Peyer's patch (tissue), 4 donors: ENCODE results near the gene FBXL19. TPM values are rescaled to one million over a fixed set of nuclear protein-coding genes. Genes with fewer than 3 reads are reported as not detected.

Source experiments
- DNase-seq, 3 donors: peaks; one replicate each; pipeline ENCODE4 v3.0.0-alpha.2; 2017 to 2019
- H3K27ac ChIP-seq, 4 donors: fragments of 200-600 bp; sonication (generic); one replicate each; pipeline ENCODE4 v1.5.1; 2016 to 2019
- H3K27me3 ChIP-seq, 2 donors: fragments of 200-600 bp; sonication (generic); one replicate each; pipeline ENCODE4 v1.5.1; 2019
- H3K36me3 ChIP-seq, 3 donors: fragments of 200-600 bp; sonication (generic); one replicate each; pipeline ENCODE4 v1.5.1; 2016 to 2019
- H3K4me1 ChIP-seq, 4 donors: fragments of 200-600 bp; sonication (generic); one replicate each; pipeline ENCODE4 v1.5.1; 2016 to 2019
- H3K4me3 ChIP-seq, 4 donors: fragments of 200-600 bp; sonication (generic); 1 replicate in 3 of 4; 2 replicates in 1 of 4; pipeline ENCODE4 v1.5.1; 2016 to 2019; ENCODE audit warnings: mild to moderate bottlenecking in 1 of 4
- H3K9me3 ChIP-seq, 4 donors: fragments of 200-600 bp; sonication (generic); one replicate each; pipeline ENCODE4 v1.5.1; 2016 to 2019; ENCODE audit warnings: mild to moderate bottlenecking in 1 of 4
- POLR2A ChIP-seq, 2 donors: fragments of 450-650 bp; IDR thresholded peaks; one replicate each; pipeline ENCODE4 v1.5.1; 2017; ENCODE audit warnings: antibody characterized with exemption in 2 of 2, mild to moderate bottlenecking in 2 of 2, moderate library complexity in 2 of 2
- total RNA-seq, 4 donors: library from RNA; depleted of rRNA; stranded (reverse); fragments of >200 nt; gene quantifications; one replicate each; pipeline ENCODE4 v1.1.0, GENCODE V29; 2016
- TF ChIP-seq, protein P1 (sequence below), 6 experiments: fragments of 450-650 bp in 4 of 6; fragments of 200-600 bp in 2 of 6; sonication (generic) in 1 of 6; IDR thresholded peaks; one replicate each; pipeline ENCODE4 v1.5.1; 2017 to 2019; ENCODE audit warnings: antibody characterized with exemption in 6 of 6, mild to moderate bottlenecking in 3 of 6, moderate library complexity in 1 of 6

Gene FBXL19
- total RNA-seq, 4 donors from 2014 or later = 25.0 to 51.2 (median 47.9) TPM

DNA sequence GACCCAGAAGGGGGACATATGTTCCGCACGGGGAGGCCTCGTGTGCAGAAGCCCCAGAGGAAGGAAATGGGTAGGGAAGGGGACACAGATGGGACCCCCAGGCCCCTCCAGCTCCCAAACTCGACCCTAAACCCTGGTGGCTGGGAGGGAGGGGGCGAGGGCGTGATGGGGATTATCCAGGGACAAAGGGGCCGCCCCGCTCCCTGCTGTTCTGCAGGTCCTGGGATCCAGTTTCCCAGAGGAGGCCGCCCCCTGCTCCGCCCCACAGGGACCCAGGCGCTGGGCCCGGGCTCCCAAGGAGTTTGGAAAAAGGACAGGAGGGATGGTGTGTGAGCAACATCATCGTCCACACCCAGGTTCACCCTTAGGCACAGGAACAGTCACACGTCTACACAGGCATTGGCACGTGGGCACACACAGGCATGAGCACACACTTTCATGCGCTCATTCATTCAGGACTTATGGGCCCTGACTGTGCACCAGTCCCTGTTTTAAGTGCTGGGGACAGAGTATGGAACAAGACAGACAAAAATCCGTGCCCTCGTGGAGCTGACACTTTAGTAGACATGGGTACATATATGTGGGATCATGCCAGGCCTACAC is 12.8 kb upstream of the FBXL19 start:
- no peak for DNase-seq
- Histone ChIP-seq H3K27me3 (no peaks in the 10 kb centered on the region), H3K36me3 (no peaks in the 10 kb centered on the region), H3K4me3 (no peak overlapping the region), H3K4me1 (no peaks in the 10 kb centered on the region), H3K27ac (no peak overlapping the region), H3K9me3 (no peaks in the 10 kb centered on the region)
- TF ChIP-seq, protein P1, sequence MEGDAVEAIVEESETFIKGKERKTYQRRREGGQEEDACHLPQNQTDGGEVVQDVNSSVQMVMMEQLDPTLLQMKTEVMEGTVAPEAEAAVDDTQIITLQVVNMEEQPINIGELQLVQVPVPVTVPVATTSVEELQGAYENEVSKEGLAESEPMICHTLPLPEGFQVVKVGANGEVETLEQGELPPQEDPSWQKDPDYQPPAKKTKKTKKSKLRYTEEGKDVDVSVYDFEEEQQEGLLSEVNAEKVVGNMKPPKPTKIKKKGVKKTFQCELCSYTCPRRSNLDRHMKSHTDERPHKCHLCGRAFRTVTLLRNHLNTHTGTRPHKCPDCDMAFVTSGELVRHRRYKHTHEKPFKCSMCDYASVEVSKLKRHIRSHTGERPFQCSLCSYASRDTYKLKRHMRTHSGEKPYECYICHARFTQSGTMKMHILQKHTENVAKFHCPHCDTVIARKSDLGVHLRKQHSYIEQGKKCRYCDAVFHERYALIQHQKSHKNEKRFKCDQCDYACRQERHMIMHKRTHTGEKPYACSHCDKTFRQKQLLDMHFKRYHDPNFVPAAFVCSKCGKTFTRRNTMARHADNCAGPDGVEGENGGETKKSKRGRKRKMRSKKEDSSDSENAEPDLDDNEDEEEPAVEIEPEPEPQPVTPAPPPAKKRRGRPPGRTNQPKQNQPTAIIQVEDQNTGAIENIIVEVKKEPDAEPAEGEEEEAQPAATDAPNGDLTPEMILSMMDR (IDR thresholded peaks at IDR 0.05) = no peak
- no peak for TF ChIP-seq POLR2A (IDR thresholded peaks at IDR 0.05)

DNA sequence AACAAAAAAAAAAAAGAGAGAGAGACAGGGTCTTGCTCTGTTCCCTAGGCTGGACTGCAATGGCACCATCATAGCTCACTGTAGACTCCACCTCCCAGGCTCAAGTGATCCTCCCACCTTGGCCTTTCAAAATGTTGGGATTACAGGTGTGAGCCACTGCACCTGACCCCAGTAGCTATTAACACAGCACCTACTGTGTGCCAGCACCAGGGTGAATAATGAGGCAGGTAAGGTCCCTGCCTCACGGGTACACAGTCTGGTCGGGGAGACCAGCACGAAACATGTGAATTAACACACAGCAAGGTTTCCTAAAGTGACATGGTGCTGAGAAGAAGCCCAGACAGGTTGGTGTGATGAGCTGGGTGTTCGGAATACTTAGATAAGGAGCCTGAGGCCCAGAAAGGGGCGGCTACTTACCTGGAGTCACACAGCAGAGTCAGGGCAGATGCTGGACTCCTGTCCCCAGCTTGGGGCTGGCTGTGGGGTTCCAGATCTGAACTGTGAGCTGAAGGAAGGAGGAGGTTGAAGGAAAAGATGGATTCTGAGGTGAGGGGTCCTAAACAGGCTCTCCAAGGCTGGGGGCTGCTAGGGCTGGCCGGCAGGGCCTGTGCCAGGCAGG is 10.5 kb upstream of the FBXL19 start:
- H3K36me3 ChIP-seq = no peaks in the 10 kb centered on the region
- no peak overlapping the region for H3K27ac ChIP-seq
- no peak overlapping the region for H3K4me3 ChIP-seq
- no peaks in the 10 kb centered on the region for H3K4me1 ChIP-seq
- H3K9me3 ChIP-seq = no peaks in the 10 kb centered on the region
- no peak for TF ChIP-seq POLR2A (IDR thresholded peaks at IDR 0.05)
- TF ChIP-seq, protein P1 (IDR thresholded peaks at IDR 0.05) = no peak
- DNase-seq = no peak
- no peaks in the 10 kb centered on the region for H3K27me3 ChIP-seq

- H3K9me3 ChIP-seq = no peaks in the 10 kb centered on the region
- no peak overlapping the region for H3K27ac ChIP-seq
- H3K4me3 ChIP-seq = no peak overlapping the region
- TF ChIP-seq, protein P1 (IDR thresholded peaks at IDR 0.05) = no peak
- TF ChIP-seq POLR2A (IDR thresholded peaks at IDR 0.05) = no peak
- no peaks in the 10 kb centered on the region for H3K36me3 ChIP-seq
- no peaks in the 10 kb centered on the region for H3K4me1 ChIP-seq
- H3K27me3 ChIP-seq = no peaks in the 10 kb centered on the region
- DNase-seq = no peak
Observed at GRCh38 chr16:30914830-30915229, 8.5 kb upstream of the FBXL19 start.

GRCh38 chr16:30918614-30919013 is 4.8 kb upstream of the FBXL19 start:
- H3K36me3 ChIP-seq = no peaks in the 10 kb centered on the region
- H3K4me1 ChIP-seq = peaks cover 0 to 4% (median 0%) of the 10 kb centered on the region in 4 donors
- H3K27me3 ChIP-seq = no peaks in the 10 kb centered on the region
- no peak for DNase-seq
- H3K9me3 ChIP-seq = no peaks in the 10 kb centered on the region
- no peak overlapping the region for H3K27ac ChIP-seq
- H3K4me3 ChIP-seq = no peak overlapping the region
- TF ChIP-seq, protein P1 (IDR thresholded peaks at IDR 0.05) = no peak
- no peak for TF ChIP-seq POLR2A (IDR thresholded peaks at IDR 0.05)

DNA sequence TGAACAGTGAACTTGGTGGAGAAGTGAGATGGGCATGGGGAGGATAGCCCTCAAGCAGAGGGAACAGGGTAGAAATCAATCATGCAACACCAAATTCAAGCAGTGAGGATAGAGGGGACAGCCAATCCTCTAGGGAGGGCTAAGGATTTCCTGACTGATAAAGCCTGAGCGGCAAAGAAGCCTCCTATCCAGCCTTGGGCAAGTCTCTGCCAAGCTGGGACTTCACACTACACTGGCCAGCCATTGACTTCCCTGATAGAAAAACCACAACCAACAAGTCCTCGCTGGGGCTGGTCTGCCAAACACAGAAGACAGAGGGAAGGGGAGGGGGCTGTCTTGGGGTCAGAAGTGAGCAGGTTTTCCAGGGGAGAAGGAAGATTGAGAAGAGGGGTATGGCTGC is 2.5 kb upstream of the FBXL19 start:
- Histone ChIP-seq H3K9me3 (no peaks in the 10 kb centered on the region), H3K4me3 (no peak overlapping the region), H3K27me3 (no peaks in the 10 kb centered on the region), H3K27ac (no peak overlapping the region), H3K4me1 (peaks cover 0 to 26% (median 5%) of the 10 kb centered on the region in 4 donors), H3K36me3 (no peaks in the 10 kb centered on the region)
- DNase-seq = no peak
- TF ChIP-seq POLR2A (IDR thresholded peaks at IDR 0.05) = no peak
- TF ChIP-seq, protein P1 (IDR thresholded peaks at IDR 0.05) = no peak
